GM20000 (cell line): ENCODE results near the gene C2CD3.
"Not testable (repeated sequence)": the region's sequence is repeated elsewhere in the genome, so short reads cannot be mapped to it uniquely, and the experiment has no call there.

Experiments
- DNase-seq: peaks from one replicate; pipeline ENCODE4 v3.0.0; 2012; ENCODE audit warnings: low spot score
- TF ChIP-seq, protein P1 (sequence below): IDR thresholded peaks from 2 replicates; pipeline ENCODE4 v1.5.1; 2012; ENCODE audit warnings: mild to moderate bottlenecking, control low read depth; ENCODE audit errors: extremely low read depth, missing control alignments

C2CD3 gene

GRCh38 chr11:73989156-73989555 is 181.6 kb downstream of the C2CD3 start:
- DNase-seq, result no peak
- TF ChIP-seq, protein P1, sequence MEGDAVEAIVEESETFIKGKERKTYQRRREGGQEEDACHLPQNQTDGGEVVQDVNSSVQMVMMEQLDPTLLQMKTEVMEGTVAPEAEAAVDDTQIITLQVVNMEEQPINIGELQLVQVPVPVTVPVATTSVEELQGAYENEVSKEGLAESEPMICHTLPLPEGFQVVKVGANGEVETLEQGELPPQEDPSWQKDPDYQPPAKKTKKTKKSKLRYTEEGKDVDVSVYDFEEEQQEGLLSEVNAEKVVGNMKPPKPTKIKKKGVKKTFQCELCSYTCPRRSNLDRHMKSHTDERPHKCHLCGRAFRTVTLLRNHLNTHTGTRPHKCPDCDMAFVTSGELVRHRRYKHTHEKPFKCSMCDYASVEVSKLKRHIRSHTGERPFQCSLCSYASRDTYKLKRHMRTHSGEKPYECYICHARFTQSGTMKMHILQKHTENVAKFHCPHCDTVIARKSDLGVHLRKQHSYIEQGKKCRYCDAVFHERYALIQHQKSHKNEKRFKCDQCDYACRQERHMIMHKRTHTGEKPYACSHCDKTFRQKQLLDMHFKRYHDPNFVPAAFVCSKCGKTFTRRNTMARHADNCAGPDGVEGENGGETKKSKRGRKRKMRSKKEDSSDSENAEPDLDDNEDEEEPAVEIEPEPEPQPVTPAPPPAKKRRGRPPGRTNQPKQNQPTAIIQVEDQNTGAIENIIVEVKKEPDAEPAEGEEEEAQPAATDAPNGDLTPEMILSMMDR, result no peak

- DNase-seq, result no peak
- TF ChIP-seq, protein P1, result no peak
These were observed 182.6 kb downstream of the C2CD3 start for GRCh38 chr11:73988227-73988626.

GRCh38 chr11:73985661-73986060 is 185.1 kb downstream of the C2CD3 start:
- DNase-seq, result not testable (repeated sequence)

GRCh38 chr11:73983741-73984538 is 186.9 kb downstream of the C2CD3 start:
- no peak for DNase-seq
- TF ChIP-seq, protein P1, result no peak

GRCh38 chr11:73982990-73983740 is 187.6 kb downstream of the C2CD3 start:
- TF ChIP-seq, protein P1, result no peak

GRCh38 chr11:73982595-73982989 is 188.2 kb downstream of the C2CD3 start, which contains the start of gene UCP2:
UCP2 (minus strand) TSS chr11:73982843; CDS start chr11:73978378, 4,465 bp downstream.
- TF ChIP-seq, protein P1, result no peak
- peak; percentile 87 for DNase-seq

More at GRCh38 chr11:73982990-73983740, 187.6 kb downstream of the C2CD3 start:
- DNase-seq, result peak; percentile 97

DNA sequence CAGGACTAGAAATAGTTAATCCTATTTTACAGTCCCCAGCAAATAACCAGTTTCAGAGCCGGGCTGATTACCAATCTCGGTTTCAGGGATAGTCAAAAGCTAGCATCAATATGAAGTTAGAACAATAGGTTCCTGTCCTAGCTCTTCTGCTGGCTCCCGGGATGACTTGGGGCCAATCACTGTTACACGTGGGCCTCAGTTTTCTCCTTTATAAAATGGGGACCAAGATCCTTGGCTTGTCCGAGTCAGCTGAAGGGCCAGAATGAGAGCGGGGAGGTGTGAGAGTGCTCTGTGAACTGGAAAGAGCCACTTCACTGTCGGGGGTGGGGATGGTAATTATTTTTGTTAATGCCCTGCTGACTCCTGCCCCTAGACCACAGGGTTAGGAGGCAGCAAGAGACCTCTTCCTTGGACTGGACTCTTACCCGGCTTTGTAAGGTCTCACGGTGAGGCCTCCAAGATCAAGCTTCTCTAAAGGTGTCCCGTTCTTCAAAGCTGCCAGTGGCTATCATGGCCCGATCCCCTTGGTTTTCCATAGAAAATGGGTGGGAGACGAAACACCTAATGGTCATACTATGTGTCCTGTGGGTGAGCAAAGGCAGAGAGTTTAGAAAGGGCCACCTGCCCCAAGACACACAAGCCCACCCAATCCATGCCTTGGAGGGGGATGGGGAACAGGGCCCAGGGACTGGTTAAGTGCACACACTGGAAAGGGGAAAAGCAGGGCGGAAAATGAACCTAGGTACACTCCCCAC is 189.6 kb downstream of the C2CD3 start:
- no peak for DNase-seq

More for the DNA sequence above, 189.6 kb downstream of the C2CD3 start:
- TF ChIP-seq, protein P1, result no peak
